Neural cell (in vitro differentiated cells): Measurements from ENCODE around the gene ZNF513. TPM values are rescaled to one million over a fixed set of nuclear protein-coding genes. Genes with fewer than 3 reads are reported as not detected.

Source experiments
- H2AFZ ChIP-seq: fragments of 200-600, 300-800 bp; sonication (generic), shearing (Covaris generic); 2 replicates; pipeline ENCODE4 v1.6.0; 2014; ENCODE audit warnings: low read depth, mild to moderate bottlenecking, antibody characterized with exemption, low read length, moderate library complexity
- H3F3A ChIP-seq: fragments of 200-600 bp; shearing (Covaris generic); 2 replicates; pipeline ENCODE4 v1.6.1; 2016; ENCODE audit warnings: mild to moderate bottlenecking, moderate library complexity, mixed read lengths, antibody characterized with exemption, low read length; ENCODE audit not compliant: insufficient read depth, poor library complexity, severe bottlenecking
- H3K27ac ChIP-seq: fragments of 200-600, 300-800 bp; sonication (generic), shearing (Covaris generic); 2 replicates; pipeline ENCODE4 v1.5.1; 2014; ENCODE audit warnings: mild to moderate bottlenecking, low read length, moderate library complexity
- H3K27me3 ChIP-seq: fragments of 300-800, 200-600 bp; sonication (generic), shearing (Covaris generic); 2 replicates; pipeline ENCODE4 v1.6.0; 2014; ENCODE audit warnings: mild to moderate bottlenecking, low read depth, low read length, moderate library complexity; ENCODE audit not compliant: insufficient read depth
- H3K36me3 ChIP-seq: fragments of 300-800, 200-600 bp; sonication (generic), shearing (Covaris generic); 2 replicates; pipeline ENCODE4 v1.5.1; 2014; ENCODE audit warnings: mild to moderate bottlenecking, antibody characterized with exemption, low read length, moderate library complexity; ENCODE audit not compliant: insufficient read depth
- H3K4me2 ChIP-seq: fragments of 300-800, 200-600 bp; sonication (generic), shearing (Covaris generic); 2 replicates; pipeline ENCODE4 v1.6.0; 2014; ENCODE audit warnings: mild to moderate bottlenecking, low read length
- H3K4me3 ChIP-seq: fragments of 300-800, 200-600 bp; sonication (generic), shearing (Covaris generic); 2 replicates; pipeline ENCODE4 v1.5.1; 2014; ENCODE audit warnings: mild to moderate bottlenecking, low read length, moderate library complexity
- H3K79me2 ChIP-seq: fragments of 200-600 bp; shearing (Covaris generic); replicated peaks from 2 replicates; pipeline ENCODE4 v1.6.0; 2014; ENCODE audit warnings: mild to moderate bottlenecking, low read length, moderate library complexity; ENCODE audit not compliant: insufficient read depth
- H3K9ac ChIP-seq: fragments of 300-800, 200-600 bp; sonication (generic), shearing (Covaris generic); 2 replicates; pipeline ENCODE4 v1.6.1; 2016; ENCODE audit warnings: mild to moderate bottlenecking, low read length, mixed read lengths
- H3K9me2 ChIP-seq: fragments of 200-600 bp; shearing (Covaris generic); 2 replicates; pipeline ENCODE4 v1.6.1; 2016; ENCODE audit warnings: mild to moderate bottlenecking, low read length, mixed read lengths; ENCODE audit not compliant: insufficient read depth
- H3K9me3 ChIP-seq: fragments of 200-600, 300-800 bp; sonication (generic), shearing (Covaris generic); 2 replicates; pipeline ENCODE4 v1.6.1; 2016; ENCODE audit warnings: mild to moderate bottlenecking, mixed run types, low read length, moderate library complexity, mixed read lengths
- H4K20me1 ChIP-seq: fragments of 200-600 bp; shearing (Covaris generic); 2 replicates; pipeline ENCODE4 v1.6.1; 2016; ENCODE audit warnings: mild to moderate bottlenecking, mixed run types; ENCODE audit not compliant: insufficient read depth
- EP300 ChIP-seq: fragments of 450-650 bp; conservative IDR thresholded peaks from 2 replicates; pipeline ENCODE4 v1.6.1; 2014; ENCODE audit warnings: antibody characterized with exemption, mild to moderate bottlenecking, moderate library complexity; ENCODE audit not compliant: poor library complexity, severe bottlenecking
- EZH2 ChIP-seq: fragments of 200-600, 300-800 bp; shearing (Covaris generic), sonication (generic); IDR thresholded peaks from 2 replicates; pipeline ENCODE4 v1.6.1; 2014; ENCODE audit warnings: antibody characterized with exemption, low read length, borderline replicate concordance, mild to moderate bottlenecking; ENCODE audit not compliant: insufficient read depth, poor library complexity, severe bottlenecking
- MXI1 ChIP-seq: fragments of 450-650 bp; conservative IDR thresholded peaks from 2 replicates; pipeline ENCODE4 v1.6.1; 2014; ENCODE audit warnings: antibody characterized with exemption, mild to moderate bottlenecking; ENCODE audit not compliant: poor library complexity, severe bottlenecking
- POLR2AphosphoS5 ChIP-seq: IDR thresholded peaks from 2 replicates; pipeline ENCODE4 v1.6.1; 2012
- RAD21 ChIP-seq: fragments of 450-650 bp; conservative IDR thresholded peaks from 2 replicates; pipeline ENCODE4 v1.6.1; 2014; ENCODE audit warnings: antibody characterized with exemption, mild to moderate bottlenecking, moderate library complexity
- SMC3 ChIP-seq: fragments of 450-650 bp; conservative IDR thresholded peaks from 2 replicates; pipeline ENCODE4 v1.6.1; 2014; ENCODE audit warnings: antibody characterized with exemption, mild to moderate bottlenecking, moderate library complexity; ENCODE audit not compliant: poor library complexity
- TAF1 ChIP-seq: IDR thresholded peaks from 2 replicates; pipeline ENCODE4 v1.6.1; 2012; ENCODE audit warnings: low read depth
- polyA plus RNA-seq: library from polyadenylated mRNA; depleted of rRNA; stranded (reverse); fragments of >200 nt; gene quantifications from 2 replicates; pipeline ENCODE4 v1.2.3, GENCODE V29; 2014
- TF ChIP-seq, protein P1 (sequence below): fragments of 450-650 bp; IDR thresholded peaks from 2 replicates; pipeline ENCODE4 v1.5.1; 2014; ENCODE audit warnings: antibody characterized with exemption, mild to moderate bottlenecking, moderate library complexity; ENCODE audit not compliant: poor library complexity, severe bottlenecking
- TF ChIP-seq, protein P2 (sequence below): IDR thresholded peaks from 2 replicates; pipeline ENCODE4 v1.6.1; 2012; ENCODE audit warnings: borderline replicate concordance

Gene ZNF513
- polyA plus RNA-seq, 1 donor from 2014 or later = 40.5 TPM

DNA sequence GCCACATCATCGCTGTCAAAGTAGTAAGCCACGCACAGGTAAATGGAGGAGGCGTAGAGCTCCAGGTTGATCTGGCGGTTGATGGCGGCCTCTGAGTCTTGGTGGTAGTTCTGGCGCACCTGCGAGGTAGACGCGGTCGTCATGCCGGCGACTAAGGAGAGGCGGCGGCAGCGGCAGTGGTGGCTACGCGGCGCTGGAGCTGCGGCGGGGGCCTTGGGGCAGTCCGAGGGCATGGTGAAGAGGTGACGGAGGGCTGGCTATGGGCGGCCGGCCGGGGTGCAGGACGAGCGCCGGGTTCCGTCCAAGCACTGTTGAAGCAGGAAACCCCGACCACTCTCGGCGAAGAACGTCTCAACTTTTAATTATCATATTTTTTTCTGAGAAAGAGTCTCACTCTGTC lies 12.7 kb upstream of the ZNF513 start:
- Histone ChIP-seq H3K4me2 (no peak overlapping the region), H3K27me3 (no peaks in the 10 kb centered on the region), H3K36me3 (no peaks in the 10 kb centered on the region), H3K9me2 (no peaks in the 10 kb centered on the region), H2AFZ (no peak overlapping the region), H4K20me1 (no peaks in the 10 kb centered on the region), H3K4me3 (no peak overlapping the region), H3K27ac (no peak overlapping the region), H3K9ac (no peak overlapping the region), H3K79me2 (peaks cover 34% of the 10 kb centered on the region), H3F3A (no peaks in the 10 kb centered on the region), H3K9me3 (no peaks in the 10 kb centered on the region)
- TF ChIP-seq RAD21 (no peak), SMC3 (no peak), EZH2 (no peak), TAF1 (no peak), MXI1 (no peak), EP300 (no peak), POLR2AphosphoS5 (no peak)
- TF ChIP-seq, protein P1, sequence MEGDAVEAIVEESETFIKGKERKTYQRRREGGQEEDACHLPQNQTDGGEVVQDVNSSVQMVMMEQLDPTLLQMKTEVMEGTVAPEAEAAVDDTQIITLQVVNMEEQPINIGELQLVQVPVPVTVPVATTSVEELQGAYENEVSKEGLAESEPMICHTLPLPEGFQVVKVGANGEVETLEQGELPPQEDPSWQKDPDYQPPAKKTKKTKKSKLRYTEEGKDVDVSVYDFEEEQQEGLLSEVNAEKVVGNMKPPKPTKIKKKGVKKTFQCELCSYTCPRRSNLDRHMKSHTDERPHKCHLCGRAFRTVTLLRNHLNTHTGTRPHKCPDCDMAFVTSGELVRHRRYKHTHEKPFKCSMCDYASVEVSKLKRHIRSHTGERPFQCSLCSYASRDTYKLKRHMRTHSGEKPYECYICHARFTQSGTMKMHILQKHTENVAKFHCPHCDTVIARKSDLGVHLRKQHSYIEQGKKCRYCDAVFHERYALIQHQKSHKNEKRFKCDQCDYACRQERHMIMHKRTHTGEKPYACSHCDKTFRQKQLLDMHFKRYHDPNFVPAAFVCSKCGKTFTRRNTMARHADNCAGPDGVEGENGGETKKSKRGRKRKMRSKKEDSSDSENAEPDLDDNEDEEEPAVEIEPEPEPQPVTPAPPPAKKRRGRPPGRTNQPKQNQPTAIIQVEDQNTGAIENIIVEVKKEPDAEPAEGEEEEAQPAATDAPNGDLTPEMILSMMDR = no peak
- TF ChIP-seq, protein P2, sequence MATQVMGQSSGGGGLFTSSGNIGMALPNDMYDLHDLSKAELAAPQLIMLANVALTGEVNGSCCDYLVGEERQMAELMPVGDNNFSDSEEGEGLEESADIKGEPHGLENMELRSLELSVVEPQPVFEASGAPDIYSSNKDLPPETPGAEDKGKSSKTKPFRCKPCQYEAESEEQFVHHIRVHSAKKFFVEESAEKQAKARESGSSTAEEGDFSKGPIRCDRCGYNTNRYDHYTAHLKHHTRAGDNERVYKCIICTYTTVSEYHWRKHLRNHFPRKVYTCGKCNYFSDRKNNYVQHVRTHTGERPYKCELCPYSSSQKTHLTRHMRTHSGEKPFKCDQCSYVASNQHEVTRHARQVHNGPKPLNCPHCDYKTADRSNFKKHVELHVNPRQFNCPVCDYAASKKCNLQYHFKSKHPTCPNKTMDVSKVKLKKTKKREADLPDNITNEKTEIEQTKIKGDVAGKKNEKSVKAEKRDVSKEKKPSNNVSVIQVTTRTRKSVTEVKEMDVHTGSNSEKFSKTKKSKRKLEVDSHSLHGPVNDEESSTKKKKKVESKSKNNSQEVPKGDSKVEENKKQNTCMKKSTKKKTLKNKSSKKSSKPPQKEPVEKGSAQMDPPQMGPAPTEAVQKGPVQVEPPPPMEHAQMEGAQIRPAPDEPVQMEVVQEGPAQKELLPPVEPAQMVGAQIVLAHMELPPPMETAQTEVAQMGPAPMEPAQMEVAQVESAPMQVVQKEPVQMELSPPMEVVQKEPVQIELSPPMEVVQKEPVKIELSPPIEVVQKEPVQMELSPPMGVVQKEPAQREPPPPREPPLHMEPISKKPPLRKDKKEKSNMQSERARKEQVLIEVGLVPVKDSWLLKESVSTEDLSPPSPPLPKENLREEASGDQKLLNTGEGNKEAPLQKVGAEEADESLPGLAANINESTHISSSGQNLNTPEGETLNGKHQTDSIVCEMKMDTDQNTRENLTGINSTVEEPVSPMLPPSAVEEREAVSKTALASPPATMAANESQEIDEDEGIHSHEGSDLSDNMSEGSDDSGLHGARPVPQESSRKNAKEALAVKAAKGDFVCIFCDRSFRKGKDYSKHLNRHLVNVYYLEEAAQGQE = no peak

DNA sequence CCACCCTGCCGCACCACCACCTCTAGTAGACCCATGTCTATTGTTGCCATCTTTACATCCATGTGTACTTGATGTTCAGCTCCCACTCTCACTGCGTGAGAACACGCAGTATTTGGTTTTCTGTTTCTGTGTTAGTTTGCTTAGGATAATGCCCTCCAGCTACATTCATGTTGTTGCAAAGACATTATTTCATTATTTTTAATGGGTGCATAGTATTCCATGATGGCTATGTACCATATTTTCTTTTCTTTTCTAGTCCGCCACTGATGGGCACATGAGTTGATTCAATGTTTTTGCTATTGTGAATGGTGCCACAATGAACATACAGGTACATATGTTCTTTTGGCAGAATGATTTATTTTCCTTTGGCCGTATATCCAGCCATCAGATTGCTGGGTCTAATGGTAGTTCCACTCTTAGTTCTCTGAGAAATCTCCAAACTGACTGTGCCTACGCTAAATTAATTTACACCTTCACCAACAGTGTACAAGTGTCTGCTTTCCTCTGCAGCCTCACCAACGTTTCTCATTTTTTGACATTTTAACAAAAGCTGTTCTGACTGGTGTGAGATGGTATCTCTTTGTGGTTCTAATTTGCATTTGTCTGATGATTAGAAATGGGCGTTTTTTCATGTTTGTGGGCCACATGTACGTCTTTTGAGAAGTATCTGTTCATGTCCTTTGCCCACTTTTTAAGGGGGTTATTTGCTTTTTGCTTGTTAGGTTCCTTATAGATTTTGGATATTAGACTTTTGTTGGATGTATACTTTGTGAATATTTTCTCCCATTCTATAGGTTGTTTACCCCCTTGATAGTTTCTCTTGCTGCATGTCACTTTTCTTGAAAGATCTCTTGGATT lies 10.5 kb upstream of the ZNF513 start:
- no peak overlapping the region for H3K9ac ChIP-seq
- no peaks in the 10 kb centered on the region for H3K9me3 ChIP-seq
- H3K36me3 ChIP-seq = no peaks in the 10 kb centered on the region
- H3K27me3 ChIP-seq = no peaks in the 10 kb centered on the region
- H3K27ac ChIP-seq = no peak overlapping the region
- no peak for TF ChIP-seq SMC3
- no peak for TF ChIP-seq TAF1
- TF ChIP-seq, protein P1 = no peak
- TF ChIP-seq, protein P2 = no peak
- TF ChIP-seq EZH2 = no peak
- TF ChIP-seq MXI1 = no peak
- TF ChIP-seq RAD21 = no peak
- TF ChIP-seq POLR2AphosphoS5 = no peak
- no peak for TF ChIP-seq EP300
- H3K79me2 ChIP-seq = peaks cover 23% of the 10 kb centered on the region
- no peak overlapping the region for H3K4me2 ChIP-seq
- no peaks in the 10 kb centered on the region for H3K9me2 ChIP-seq
- no peak overlapping the region for H3K4me3 ChIP-seq
- H4K20me1 ChIP-seq = no peaks in the 10 kb centered on the region
- H3F3A ChIP-seq = no peaks in the 10 kb centered on the region
- H2AFZ ChIP-seq = no peak overlapping the region
